CD4-positive, alpha-beta T cell treated with Interleukin-10 for 1 hour (primary cell): ENCODE results near the gene AKAP4.
A peak's percentile ranks its signal among the peaks of the same experiment; 100 is the strongest.

Source experiments
- DNase-seq: peaks from one replicate; pipeline ENCODE4 v3.0.0-alpha.2; 2020

AKAP4 gene, protein sequence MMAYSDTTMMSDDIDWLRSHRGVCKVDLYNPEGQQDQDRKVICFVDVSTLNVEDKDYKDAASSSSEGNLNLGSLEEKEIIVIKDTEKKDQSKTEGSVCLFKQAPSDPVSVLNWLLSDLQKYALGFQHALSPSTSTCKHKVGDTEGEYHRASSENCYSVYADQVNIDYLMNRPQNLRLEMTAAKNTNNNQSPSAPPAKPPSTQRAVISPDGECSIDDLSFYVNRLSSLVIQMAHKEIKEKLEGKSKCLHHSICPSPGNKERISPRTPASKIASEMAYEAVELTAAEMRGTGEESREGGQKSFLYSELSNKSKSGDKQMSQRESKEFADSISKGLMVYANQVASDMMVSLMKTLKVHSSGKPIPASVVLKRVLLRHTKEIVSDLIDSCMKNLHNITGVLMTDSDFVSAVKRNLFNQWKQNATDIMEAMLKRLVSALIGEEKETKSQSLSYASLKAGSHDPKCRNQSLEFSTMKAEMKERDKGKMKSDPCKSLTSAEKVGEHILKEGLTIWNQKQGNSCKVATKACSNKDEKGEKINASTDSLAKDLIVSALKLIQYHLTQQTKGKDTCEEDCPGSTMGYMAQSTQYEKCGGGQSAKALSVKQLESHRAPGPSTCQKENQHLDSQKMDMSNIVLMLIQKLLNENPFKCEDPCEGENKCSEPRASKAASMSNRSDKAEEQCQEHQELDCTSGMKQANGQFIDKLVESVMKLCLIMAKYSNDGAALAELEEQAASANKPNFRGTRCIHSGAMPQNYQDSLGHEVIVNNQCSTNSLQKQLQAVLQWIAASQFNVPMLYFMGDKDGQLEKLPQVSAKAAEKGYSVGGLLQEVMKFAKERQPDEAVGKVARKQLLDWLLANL

DNA sequence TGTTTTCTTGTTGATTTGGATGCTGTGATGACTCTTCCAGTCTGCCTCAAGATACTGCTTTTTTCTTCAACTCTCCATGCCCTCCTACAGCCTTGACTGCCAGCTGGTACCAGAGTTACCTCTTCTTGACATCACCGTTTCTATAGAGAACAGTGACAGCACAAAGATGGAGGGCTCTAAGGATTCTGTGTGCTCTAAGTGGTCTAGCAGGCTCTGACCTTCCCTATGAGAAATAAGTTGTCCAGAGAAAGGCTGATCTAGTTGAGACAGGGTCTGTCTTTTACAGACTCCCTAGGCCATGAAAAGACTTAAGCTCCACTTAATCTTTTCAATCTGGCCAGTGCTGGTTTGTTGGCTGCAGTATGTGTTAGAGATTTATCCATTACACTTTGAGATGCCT is at the start of gene AKAP4:
TSS of gene AKAP4 (minus strand) at position 101 of the 400 bp plus-strand sequence. CDS start 118 bp downstream, outside the sequence.
- DNase-seq, result no peak

DNA sequence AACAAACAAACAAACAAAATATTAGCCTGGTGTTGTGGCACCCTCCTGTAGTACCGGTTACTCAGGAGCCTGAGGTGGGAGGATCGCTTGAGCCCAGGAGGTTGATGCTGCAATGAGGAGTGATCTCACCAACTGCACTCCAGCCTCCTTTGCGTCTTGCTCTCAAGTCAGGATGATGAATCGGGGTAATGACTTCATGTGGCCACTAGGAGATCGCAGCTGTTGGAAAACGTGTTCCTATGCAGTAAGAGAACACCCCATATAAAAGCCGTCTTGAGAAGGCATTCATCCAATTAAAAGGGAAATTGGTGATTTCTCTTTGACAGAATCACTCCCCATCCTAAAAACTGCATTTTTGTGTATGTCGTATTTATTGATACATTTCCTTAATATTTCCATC is 10.7 kb upstream of the AKAP4 start:
- no peak for DNase-seq

DNA sequence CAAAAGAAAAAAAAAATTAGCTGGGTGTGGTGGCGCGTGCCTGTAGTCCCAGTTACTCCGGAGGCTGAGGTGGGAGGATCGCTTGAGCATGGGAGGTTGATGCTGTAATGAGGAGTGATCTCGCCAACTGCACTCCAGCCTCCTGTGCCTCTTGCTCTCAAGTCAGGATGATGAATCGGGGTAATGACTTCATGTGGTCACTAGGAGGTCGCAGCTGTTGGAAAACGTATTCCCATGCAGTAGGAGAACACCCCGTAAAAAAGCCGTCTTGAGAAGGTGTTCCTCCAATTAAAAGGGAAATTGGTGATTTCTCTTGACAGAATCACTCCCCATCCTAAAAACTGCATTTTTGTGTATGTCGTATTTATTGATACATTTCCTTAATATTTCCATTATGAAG is 5.9 kb upstream of the AKAP4 start:
- DNase-seq, result no peak

DNA sequence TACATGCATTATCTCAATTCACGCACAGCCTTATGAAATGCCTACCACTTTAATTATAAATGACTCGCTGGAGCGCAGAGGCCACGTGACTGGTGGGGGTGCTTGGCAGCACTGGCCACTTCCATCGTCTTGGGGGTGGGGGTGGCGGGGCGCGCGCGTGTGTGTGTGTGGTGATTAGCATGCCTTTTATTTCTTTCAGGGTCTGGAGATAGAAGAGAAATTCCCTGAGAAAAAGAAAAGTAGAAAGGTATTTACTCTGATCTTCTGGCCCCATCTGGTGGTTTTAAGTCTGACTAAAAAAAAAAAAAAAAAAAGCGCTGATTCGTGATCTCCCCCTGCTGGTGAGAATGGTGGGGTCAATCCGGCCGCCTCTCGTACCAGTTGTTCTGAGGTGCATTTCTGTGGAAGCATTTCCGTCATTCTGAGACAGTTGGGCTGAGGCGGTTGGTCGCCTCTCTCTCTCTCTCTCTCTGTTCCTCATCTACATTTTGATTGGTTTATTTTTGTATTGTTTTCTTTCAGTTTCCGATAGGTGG is 3.6 kb upstream of the AKAP4 start, which contains the start of gene CCNB3:
TSS of gene CCNB3 (plus strand) at position 402 of the 536 bp plus-strand sequence. CDS start 80,399 bp downstream, outside the sequence.
- peak; percentile 86 for DNase-seq

DNA sequence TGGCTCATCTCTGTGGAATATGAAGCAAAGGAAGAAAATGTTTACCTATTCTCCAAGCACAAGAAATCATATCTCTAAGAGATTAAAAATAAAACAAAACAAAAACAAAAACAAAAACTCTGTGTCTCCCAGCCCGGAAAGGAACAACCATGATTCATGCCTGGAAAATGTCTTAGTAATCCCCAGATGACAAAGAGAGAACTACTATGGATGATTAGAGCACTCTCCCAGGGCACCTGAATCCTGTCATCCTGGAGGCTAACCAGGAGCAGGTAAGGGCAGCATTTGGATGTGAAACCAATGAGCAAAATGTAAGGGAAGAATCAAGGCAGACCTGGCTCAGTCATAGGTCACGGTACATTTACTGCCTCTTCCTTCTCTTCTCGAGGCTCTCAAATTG is 1.7 kb upstream of the AKAP4 start:
- no peak for DNase-seq

DNA sequence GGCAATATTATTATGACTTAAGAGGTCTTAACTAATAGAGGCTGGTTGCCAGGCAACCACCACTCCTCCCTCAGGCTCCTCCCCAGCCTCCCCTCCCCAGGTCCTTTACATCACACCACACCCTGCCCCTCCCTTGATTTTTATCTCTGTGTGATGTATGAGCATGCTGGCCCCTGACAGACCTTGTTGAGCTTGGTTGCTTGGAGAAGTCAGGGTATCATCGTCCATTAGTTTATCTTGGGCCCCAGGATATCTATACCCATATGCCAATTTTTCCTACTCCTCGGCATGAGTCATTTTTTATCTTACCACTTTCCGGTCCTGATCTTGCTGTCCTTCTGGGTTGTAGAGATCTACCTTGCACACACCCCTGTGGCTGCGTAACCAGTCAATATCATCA is 2.5 kb downstream of the AKAP4 start:
- DNase-seq, result no peak

DNA sequence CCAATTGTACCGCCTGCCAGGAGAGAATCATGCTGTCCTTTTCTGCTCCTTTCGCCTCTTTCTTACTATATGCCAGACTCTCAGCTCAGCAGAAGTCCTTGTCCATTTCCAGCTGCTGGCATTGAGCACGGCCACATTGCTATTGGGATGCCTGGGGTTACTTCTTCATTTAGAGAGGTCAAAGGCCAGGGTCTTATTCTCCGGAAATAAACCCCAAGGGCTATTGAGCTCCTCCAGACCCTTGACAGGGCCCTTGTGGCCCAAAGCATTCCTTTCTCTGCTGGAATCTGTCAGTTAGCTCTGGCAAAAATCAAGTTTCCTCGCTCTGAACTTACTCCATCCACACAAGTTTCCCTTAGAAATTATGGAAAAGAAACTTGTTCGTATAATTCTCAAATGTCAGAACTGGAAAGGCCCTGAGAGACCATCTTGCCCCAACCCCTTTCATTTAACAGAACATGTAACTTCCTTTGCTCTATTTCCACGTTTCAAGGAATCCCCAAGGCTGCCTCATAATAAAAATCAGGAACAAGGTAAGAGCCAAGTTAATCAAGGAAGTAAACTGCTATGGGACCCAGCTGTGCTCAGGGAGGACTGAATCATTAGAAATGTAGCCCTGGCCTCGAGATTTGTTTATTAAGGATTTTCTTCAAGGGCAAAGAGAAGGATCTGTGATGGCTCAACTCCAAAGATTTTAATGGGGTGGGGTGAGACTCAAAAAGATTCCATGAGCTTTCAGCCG is 11.8 kb downstream of the AKAP4 start:
- no peak for DNase-seq

DNA sequence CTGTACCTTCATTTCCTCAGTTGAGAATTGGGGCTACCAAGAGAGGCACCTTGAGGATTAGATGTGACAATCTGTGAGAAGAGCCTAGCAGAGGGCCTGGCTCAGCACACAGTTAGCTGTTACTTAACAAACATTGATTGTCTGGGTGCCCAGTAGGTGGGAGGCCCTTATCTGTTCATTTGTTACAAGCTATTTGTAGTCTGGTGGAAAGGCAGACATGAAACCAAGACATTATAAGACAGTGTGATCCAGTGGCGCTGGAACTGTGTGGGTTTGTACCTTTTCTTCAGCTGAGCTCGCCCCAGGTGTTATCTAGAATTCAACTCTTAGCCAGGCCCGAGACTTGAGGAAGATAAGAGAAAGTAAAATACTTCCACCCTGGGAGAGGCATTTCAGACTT is 16.9 kb downstream of the AKAP4 start:
- no peak for DNase-seq

DNA sequence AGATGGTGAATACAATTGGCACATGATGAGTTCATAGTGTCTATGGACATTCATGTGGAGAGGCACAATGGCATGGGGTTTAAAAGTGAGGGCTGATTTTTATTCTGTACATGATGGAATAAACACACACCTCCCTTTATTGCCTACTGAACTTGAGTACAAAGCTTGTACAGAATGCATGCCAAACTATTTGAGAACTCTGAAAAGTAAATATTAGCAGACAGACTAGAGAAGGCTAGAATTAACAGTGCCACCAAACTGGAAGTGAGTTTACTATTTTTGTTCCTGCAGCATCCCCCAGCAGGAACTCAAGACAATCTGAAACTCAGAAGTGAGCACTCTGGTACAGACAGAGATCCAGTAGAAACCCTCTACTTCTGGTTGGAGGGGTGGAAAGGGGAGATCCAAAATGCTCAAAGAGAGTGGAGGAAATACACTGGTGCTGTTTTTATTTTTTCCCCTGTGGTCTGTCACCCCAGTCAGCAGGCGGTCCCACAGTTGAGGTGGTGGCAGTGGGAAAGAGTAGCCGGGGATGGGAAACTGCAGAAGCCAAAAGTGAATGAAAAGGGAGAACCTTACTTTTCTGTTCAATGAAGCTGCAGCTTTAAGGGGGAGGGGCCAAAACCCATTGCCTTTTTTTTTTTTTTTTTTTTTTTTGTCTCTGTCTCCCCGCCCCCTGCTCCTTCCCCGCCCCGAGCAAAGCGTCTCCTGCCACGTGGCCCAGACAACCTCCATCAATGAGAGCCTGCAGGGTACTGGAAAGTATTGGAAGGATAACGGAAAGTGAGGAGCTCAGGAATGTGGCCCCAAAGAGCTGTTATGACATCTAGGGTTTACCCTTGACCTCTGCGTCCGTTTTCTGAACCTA is 20.5 kb downstream of the AKAP4 start:
- DNase-seq, result no peak

DNA sequence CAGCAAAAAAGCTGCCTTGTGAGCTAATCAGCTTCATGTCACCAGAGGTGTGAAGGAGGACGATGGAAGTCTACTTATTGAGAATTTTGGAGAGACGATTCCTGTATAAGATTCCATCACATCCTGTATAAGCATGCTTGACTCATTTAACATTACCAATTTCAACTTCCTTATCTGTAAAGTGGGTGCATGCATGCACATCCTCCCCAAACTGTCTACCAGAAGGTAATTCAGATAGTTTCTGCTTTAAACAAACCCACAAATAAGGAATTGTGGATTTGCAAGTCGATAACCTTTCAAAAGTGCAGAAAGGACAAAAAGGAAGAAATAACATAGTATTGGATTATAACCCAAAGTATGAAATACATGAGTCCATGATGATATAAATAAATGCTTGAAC is 31.1 kb downstream of the AKAP4 start:
- no peak for DNase-seq

DNA sequence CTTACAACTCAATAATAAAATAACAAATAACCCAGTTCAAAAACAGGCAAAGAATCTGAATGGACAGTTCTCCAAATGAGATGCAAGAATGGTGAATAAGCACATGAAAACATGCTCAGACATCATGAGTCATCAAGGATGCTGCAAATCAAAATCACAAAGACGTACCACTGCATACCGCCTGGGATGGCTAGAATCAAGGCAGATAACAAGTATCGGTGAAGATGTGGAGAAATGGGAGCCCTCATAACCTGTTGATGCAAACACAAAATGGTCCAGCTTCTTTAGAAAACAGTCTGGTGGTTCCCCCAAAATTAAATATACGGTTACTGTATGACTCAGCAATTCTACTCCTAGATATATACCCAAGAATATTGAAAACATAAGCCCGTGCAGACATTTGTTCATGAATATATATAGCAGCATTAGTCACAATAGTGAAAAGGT is 32.5 kb downstream of the AKAP4 start:
- DNase-seq, result no peak

DNA sequence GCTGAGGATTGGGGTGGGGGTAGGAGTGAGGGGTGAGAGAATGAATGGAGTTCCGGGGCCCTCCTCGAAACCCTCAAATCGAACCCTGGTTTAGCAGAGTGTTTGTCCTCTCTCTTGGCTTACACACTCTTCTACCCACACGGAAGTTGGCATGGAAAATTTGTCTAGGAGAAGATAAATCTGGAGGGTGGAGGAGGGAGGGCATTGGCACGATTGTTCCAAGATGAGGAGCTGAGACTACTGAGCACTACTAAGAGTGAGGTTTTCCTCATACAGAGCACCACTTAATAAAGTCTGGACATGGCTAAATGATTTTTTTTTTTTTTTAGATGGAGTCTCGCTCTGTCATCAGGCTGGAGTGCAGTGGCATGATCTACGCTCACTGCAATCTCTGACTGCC is 33.4 kb downstream of the AKAP4 start:
- no peak for DNase-seq

DNA sequence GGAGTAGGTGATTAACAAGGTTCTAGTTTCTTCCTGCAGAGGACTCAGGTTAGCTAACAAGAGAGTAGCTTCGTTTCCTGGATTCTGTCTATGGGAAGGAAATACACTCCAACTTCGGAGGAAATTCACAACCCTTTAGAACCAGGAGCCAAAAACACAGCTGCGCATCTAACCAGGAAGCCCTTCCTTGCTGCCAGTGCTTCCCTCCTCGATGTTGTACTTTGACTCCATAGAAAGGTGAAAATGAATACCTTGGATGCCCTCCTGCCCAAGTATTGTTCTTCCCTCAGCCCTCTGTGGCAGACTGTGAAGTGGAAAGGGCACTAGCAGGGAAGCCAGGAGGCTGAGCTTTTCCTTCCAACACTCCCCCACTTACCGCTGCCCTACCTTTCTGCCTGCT is 35.1 kb downstream of the AKAP4 start:
- no peak for DNase-seq

DNA sequence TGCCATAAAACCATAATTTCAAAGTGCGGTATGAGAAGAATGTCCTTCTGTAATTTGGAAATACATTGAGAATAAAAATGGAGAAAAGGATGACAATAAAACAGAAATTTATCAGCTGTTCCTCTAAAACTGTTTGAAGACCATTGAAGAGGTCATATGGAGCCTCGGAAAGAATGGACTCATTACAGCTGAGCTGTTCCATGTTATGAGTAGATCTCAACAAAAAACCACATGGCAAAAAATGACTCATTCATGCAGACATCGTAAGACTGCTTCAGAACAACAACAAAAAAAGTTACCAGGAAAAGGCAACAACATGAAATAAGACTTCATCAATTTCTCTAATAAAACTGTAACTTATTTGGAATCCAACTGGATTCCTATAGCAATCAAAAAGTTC is 39.7 kb downstream of the AKAP4 start:
- DNase-seq, result no peak

DNA sequence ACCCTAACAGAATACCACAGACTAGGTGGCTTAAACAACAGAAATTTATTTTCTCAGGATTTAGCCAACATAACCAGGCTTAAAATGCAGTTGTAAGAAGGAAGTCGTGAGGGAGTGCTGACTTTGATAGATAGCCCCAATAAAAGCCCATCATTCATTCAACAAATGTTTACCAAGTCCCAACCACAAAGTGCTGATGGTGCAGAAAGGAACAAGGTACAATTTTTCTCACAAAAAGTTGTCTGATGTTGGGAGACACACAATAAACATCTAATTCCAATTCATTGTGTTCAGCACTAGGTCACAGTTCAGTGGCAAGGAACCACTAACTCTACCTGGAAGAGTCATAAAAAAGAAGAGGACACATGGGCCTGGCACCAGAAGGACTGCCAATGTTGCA is 42.2 kb downstream of the AKAP4 start:
- DNase-seq, result no peak

DNA sequence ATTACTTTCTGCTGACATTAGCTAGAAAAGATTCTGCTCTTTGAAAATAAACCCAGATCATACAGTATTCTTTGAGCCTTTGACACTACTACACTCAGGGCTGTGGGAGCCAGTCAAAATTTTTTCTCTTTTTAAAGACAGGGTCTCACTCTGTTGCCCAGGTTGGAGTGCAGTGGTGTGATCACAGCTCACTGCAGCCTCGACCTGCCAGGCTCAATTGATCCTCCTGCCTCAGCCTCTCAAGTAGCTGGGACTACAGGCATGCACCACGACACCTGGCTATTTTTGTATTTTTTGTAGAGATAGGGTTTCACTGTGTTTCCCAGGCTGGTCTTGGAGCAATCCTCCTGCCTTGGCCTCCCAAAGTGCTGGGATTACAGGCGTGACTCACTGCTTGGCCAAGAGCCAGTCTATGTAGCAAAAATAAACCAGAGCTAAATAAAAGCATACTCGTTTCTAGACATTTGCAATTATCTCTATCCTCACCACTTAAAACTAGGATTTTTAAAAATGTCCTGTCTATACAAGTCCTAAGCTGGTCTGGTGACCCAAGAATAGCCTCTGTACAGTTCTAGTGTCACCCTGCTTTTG is 43.2 kb downstream of the AKAP4 start:
- no peak for DNase-seq

DNA sequence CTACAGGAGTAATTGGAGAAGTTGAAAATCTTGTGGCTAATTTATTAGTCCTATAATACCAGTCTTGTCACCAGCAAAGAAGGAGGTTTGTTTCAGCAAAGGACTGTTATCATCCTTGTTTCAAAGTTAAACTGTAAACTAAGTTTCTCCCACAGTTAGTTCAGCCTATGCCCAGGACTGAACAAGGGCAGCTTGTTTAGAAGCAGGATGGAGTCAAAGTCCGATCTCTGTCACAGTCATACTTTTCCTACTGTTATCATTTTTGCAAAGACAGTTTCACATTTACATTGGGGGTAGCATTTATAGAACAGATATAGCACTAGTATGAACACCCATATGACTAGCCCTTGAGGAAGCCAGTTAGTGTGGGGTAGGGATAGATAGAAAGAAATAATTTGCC is 46.4 kb downstream of the AKAP4 start:
- DNase-seq, result no peak

DNA sequence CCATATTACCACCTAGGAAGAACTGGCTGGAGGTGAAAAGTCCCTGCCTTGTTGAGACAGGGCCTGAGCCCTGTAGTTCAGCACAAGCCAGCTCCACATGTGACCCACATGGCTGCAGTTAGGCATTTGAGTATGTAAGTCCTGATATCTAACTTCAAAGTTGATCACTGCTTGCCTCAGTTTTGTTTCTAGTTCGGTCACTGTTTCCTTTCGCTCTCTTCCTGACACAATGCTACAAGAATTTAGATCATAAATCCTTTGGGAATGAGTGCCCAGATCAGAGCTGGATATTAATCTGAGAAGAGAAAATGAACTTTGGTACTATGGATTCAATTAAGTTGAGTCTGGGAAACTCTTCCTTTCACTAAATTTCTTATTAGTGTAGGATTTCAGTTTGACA is 48.4 kb downstream of the AKAP4 start:
- no peak for DNase-seq

DNA sequence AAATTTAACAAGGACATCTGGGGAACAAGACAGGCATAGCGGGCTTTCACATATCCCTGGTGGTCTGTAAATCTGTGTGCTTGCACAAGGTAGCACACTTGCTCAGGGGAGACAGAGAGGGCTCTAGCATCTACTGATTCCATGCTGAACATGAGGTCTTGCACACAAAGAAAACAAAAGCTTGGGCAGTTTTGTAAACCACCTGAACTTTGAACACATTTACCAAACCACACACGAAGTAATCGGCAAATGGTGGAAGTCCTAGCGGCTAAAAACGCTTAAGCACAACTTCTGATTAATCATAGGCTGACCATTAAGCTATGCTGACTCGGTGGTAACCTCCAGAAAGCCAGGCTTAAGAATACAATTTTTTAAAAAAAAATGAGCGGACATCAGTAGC is 52.8 kb downstream of the AKAP4 start:
- no peak for DNase-seq
